Glutamatergic neuron (in vitro differentiated cells): ENCODE results near the gene FBP1. TPM values are rescaled to one million over a fixed set of nuclear protein-coding genes. Genes with fewer than 3 reads are reported as not detected.

Experiments used
- DNase-seq: peaks from one replicate; pipeline ENCODE4 v3.0.0; 2022
- H3K27ac Mint-ChIP-seq: one replicate; pipeline ENCODE4 v1.8.0; 2020; ENCODE audit warnings: mild to moderate bottlenecking, mixed read lengths, inconsistent platforms; ENCODE audit not compliant: unreplicated experiment
- H3K27me3 Mint-ChIP-seq: one replicate; pipeline ENCODE4 v1.8.0; 2020; ENCODE audit warnings: mild to moderate bottlenecking, moderate library complexity, mixed read lengths, inconsistent platforms; ENCODE audit not compliant: unreplicated experiment
- H3K36me3 Mint-ChIP-seq: one replicate; pipeline ENCODE4 v1.8.0; 2020; ENCODE audit warnings: mild to moderate bottlenecking, mixed read lengths, inconsistent platforms; ENCODE audit not compliant: unreplicated experiment
- H3K4me1 Mint-ChIP-seq: one replicate; pipeline ENCODE4 v1.8.0; 2020; ENCODE audit warnings: mild to moderate bottlenecking, low read depth, mixed read lengths, inconsistent platforms; ENCODE audit not compliant: unreplicated experiment
- H3K4me3 Mint-ChIP-seq: one replicate; pipeline ENCODE4 v1.8.0; 2020; ENCODE audit warnings: mild to moderate bottlenecking, mixed read lengths, inconsistent platforms; ENCODE audit not compliant: unreplicated experiment
- H3K9me3 Mint-ChIP-seq: one replicate; pipeline ENCODE4 v1.8.0; 2020; ENCODE audit warnings: mild to moderate bottlenecking, moderate library complexity, mixed read lengths, inconsistent platforms; ENCODE audit not compliant: unreplicated experiment
- total RNA-seq: library from RNA; stranded (reverse); fragmentation: NEBNext Ultra II Directional; extraction: Animal tissue kit (Norgen Biotek cat#: 25700); gene quantifications from one replicate; pipeline ENCODE4 v1.2.1, GENCODE V29; 2021; ENCODE audit not compliant: unreplicated experiment
- TF ChIP-seq, protein P1 (sequence below): fragments of 200-600 bp; sonication (generic); IDR thresholded peaks from one replicate; pipeline ENCODE4 v1.5.0; 2021; ENCODE audit not compliant: partially characterized antibody, unreplicated experiment

FBP1 gene
- total RNA-seq, 1 donor from 2014 or later = not detected

DNA sequence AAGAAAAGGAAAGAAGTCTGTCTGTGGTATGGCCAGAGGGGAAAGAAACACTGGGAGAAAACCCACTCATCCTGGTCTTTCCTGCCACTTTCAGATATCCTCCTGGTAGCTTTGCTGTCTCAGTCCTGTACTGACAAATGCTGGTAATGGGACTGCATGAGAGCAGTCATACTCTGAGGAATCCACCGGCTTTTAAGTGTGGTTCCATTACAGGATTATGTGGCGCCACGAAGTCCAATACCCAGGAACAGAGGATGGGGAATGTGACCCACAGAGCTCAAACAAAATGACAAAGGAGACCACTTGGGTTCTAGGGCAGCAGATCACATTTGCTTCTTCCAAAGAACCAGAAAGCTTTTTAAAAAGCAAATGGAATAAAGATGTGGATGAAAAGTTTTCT lies 26.3 kb upstream of the FBP1 start:
- Mint-ChIP-seq H3K4me3 (no peak overlapping the region), H3K4me1 (peaks cover 3% of the 10 kb centered on the region), H3K27ac (no peak overlapping the region), H3K36me3 (peaks cover 4% of the 10 kb centered on the region), H3K27me3 (no peaks in the 10 kb centered on the region), H3K9me3 (no peaks in the 10 kb centered on the region)
- DNase-seq = no peak
- TF ChIP-seq, protein P1, sequence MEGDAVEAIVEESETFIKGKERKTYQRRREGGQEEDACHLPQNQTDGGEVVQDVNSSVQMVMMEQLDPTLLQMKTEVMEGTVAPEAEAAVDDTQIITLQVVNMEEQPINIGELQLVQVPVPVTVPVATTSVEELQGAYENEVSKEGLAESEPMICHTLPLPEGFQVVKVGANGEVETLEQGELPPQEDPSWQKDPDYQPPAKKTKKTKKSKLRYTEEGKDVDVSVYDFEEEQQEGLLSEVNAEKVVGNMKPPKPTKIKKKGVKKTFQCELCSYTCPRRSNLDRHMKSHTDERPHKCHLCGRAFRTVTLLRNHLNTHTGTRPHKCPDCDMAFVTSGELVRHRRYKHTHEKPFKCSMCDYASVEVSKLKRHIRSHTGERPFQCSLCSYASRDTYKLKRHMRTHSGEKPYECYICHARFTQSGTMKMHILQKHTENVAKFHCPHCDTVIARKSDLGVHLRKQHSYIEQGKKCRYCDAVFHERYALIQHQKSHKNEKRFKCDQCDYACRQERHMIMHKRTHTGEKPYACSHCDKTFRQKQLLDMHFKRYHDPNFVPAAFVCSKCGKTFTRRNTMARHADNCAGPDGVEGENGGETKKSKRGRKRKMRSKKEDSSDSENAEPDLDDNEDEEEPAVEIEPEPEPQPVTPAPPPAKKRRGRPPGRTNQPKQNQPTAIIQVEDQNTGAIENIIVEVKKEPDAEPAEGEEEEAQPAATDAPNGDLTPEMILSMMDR = no peak

DNA sequence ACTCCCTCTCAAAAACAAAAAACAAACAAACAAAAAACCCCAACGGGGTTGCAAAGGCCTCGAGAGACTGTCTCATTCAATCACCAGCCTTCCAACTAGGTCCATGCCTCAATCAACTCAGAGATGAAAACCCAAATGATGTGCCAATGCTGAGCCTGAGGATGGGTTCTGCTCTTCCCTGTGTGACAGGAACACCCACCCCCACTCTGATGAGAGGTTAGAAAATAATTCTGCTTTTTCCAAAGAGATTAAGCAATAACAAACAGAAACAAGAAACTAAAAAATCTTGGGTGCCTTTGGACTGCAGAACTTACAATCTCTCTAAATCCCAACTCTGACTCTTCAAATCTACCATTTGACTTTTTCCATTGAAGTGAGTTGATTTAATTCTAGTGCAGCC lies 25.5 kb upstream of the FBP1 start:
- no peaks in the 10 kb centered on the region for H3K27me3 Mint-ChIP-seq
- H3K4me1 Mint-ChIP-seq = peaks cover 3% of the 10 kb centered on the region
- DNase-seq = no peak
- TF ChIP-seq, protein P1 = no peak
- no peaks in the 10 kb centered on the region for H3K9me3 Mint-ChIP-seq
- no peak overlapping the region for H3K27ac Mint-ChIP-seq
- H3K36me3 Mint-ChIP-seq = peaks cover 4% of the 10 kb centered on the region
- no peak overlapping the region for H3K4me3 Mint-ChIP-seq

DNA sequence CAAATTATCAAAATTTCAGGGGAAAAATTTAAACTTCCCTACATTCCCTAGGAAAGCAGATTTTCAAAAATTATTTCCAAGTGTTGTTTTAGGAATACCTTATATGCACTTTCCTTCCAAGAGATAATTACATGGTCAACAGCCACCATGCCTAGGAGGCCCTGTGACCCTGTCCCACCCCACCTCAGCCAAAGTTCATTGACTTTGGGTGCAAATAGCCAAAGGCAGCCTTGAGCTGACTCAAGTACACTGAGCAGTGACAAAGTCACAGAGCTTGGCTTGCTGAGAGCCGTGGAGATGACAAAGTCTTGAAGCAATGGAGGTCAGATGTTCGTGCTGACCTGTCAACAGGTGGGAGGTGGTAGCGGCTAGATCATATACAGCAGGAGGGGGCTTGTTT lies 24.3 kb upstream of the FBP1 start:
- no peak overlapping the region for H3K27ac Mint-ChIP-seq
- H3K4me1 Mint-ChIP-seq = no peaks in the 10 kb centered on the region
- no peaks in the 10 kb centered on the region for H3K27me3 Mint-ChIP-seq
- H3K4me3 Mint-ChIP-seq = no peak overlapping the region
- TF ChIP-seq, protein P1 = no peak
- H3K9me3 Mint-ChIP-seq = no peaks in the 10 kb centered on the region
- peaks cover 4% of the 10 kb centered on the region for H3K36me3 Mint-ChIP-seq
- DNase-seq = no peak

DNA sequence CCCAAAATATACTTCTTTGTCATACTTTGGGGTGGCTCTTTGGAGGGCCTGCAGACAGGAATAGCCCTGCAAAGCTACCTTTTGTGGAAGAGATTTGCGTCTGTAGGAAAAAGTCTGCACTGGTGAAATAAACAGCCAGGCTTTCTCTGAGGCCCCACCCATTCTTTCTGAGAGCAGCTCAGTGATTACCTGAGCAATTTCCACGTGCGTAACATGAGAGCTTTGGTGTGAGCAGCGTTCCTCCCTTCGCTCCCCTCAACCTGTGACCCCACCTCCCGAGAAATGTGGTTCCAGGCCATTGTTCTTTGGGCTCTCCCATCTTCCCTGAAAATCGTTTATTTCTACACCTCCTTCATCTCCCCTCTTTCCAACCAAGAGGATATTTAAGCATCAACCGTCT lies 23.8 kb upstream of the FBP1 start:
- no peaks in the 10 kb centered on the region for H3K9me3 Mint-ChIP-seq
- no peak for DNase-seq
- peaks cover 4% of the 10 kb centered on the region for H3K36me3 Mint-ChIP-seq
- H3K27me3 Mint-ChIP-seq = no peaks in the 10 kb centered on the region
- no peak overlapping the region for H3K27ac Mint-ChIP-seq
- no peaks in the 10 kb centered on the region for H3K4me1 Mint-ChIP-seq
- no peak overlapping the region for H3K4me3 Mint-ChIP-seq
- TF ChIP-seq, protein P1 = no peak

DNA sequence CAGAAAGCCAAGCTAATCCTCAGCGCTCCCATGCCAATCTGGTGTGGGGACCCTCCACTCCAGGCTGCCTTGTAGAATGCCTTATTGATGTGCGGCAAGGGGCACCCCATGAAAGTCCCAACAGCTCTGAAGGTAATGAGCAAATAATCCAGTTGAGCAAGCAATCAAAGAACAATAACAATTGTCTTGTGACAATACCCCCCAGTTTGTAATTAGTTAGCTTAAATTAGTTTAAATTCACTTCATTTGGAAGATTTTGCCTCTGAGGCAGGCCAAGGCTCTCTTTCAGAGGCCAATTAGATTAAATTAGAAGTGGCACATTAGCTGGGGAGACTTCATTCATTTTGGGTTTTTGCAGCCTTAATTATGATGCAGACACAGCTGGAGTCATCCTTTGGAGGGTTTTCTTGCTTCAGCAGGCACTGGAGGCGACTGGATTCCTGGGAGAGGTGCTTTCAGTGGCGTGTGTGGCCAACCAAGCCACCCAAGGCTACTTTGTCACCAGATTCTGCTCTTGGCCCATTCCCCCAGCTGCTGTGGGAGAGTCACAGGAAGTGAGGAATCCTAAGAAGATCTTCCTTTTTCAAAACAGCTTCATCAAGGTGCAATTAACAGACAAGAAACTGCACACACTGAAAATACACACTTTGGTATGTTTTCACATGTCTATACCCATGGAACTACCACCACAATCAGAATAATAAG lies 17.9 kb upstream of the FBP1 start:
- TF ChIP-seq, protein P1 = no peak
- no peak for DNase-seq
- no peak overlapping the region for H3K27ac Mint-ChIP-seq
- H3K4me3 Mint-ChIP-seq = no peak overlapping the region
- no peaks in the 10 kb centered on the region for H3K9me3 Mint-ChIP-seq
- H3K36me3 Mint-ChIP-seq = no peaks in the 10 kb centered on the region
- peaks cover 21% of the 10 kb centered on the region for H3K4me1 Mint-ChIP-seq
- H3K27me3 Mint-ChIP-seq = peaks cover 1% of the 10 kb centered on the region
